ENCODE measurements around the gene PTPRD. TPM values are rescaled to one million over a fixed set of nuclear protein-coding genes. Genes with fewer than 3 reads are reported as not detected.

The PTPRD gene
- total and polyA plus RNA-seq, 2 experiments from 2014 or later = 11.5 to 58.0 TPM

- Mint-ChIP-seq H3K27ac (no peak overlapping the region), H3K4me1 (no peaks in the 10 kb centered on the region), H3K36me3 (ENCODE audit: low read depth) (no peaks in the 10 kb centered on the region), H3K4me3 (no peak overlapping the region), H3K27me3 (ENCODE audit: insufficient read depth, low read depth, poor library complexity) (no peaks in the 10 kb centered on the region), H3K9me3 (no peaks in the 10 kb centered on the region)
- H3K4me2 ChIP-seq = no peak overlapping the region
- no peak overlapping the region for H3K4me3 ChIP-seq
- H3K4me1 ChIP-seq (ENCODE audit: insufficient read depth) = no peaks in the 10 kb centered on the region
- H2AFZ ChIP-seq = no peak overlapping the region
- H3K9me2 ChIP-seq (ENCODE audit: insufficient read depth) = no peaks in the 10 kb centered on the region
- H3K79me2 ChIP-seq (replicated peaks; ENCODE audit: insufficient read depth) = no peaks in the 10 kb centered on the region
- TF ChIP-seq NANOG (IDR thresholded peaks at IDR 0.05; ENCODE audit: borderline replicate concordance) (no peak), ZNF331 (CRISPR knock-in tag; IDR thresholded peaks at IDR 0.05; ENCODE audit: low read depth) (no peak), ETS1 (IDR thresholded peaks at IDR 0.05) (no peak), STAT1 (IDR thresholded peaks at IDR 0.05; ENCODE audit: unreplicated experiment) (no peak), POLR2AphosphoS5 (IDR thresholded peaks at IDR 0.05; ENCODE audit: low read depth) (no peak), CREB1 (CRISPR knock-in tag; IDR thresholded peaks at IDR 0.05; ENCODE audit: low read depth) (no peak), REST (IDR thresholded peaks at IDR 0.05; ENCODE audit: unreplicated experiment) (no peak), ZNF462 (CRISPR knock-in tag; IDR thresholded peaks at IDR 0.05) (no peak)
- H3K27ac ChIP-seq (ENCODE audit: low read depth) = no peak overlapping the region
- no peaks in the 10 kb centered on the region for H4K20me1 ChIP-seq (replicated peaks; ENCODE audit: insufficient read depth)
- ATAC-seq = no peak
- no peaks in the 10 kb centered on the region for H3K27me3 ChIP-seq (ENCODE audit: insufficient read depth)
- DNase-seq (ENCODE audit: low spot score) = no peak
- no peaks in the 10 kb centered on the region for H3F3A ChIP-seq (replicated peaks; ENCODE audit: low read depth)
- no peaks in the 10 kb centered on the region for H3K36me3 ChIP-seq (ENCODE audit: insufficient read depth)
Measured at GRCh38 chr9:8904771-8905515, 1707.9 kb downstream of the PTPRD start.
